ENCODE data around the gene APC2.

- TF ChIP-seq CTCF (IDR thresholded peaks at IDR 0.05), result no peak
- TF ChIP-seq EP300 (IDR thresholded peaks at IDR 0.05), result no peak
- no peak for TF ChIP-seq POLR2A (IDR thresholded peaks at IDR 0.05)
- no peak for TF ChIP-seq POLR2AphosphoS5 (IDR thresholded peaks at IDR 0.05)
Observed at GRCh38 chr19:1482361-1483130, 32.6 kb downstream of the APC2 start.
